HG03575 (cell line): ENCODE data around the gene RALGAPA1.
"Not testable (repeated sequence)": the region's sequence is repeated elsewhere in the genome, so short reads cannot be mapped to it uniquely, and the experiment has no call there.

Experiments used
- ATAC-seq: cut with Tn5 transposase; IDR thresholded peaks from one replicate; pipeline ENCODE4 v1.9.1; 2021; ENCODE audit not compliant: unreplicated experiment, insufficient number of reproducible peaks, low FRiP score; ENCODE audit errors: extremely low read depth

The RALGAPA1 gene

GRCh38 chr14:35824446-35825165 is 15.5 kb upstream of the RALGAPA1 start:
- ATAC-seq = not testable (repeated sequence)

- no peak for ATAC-seq
Observed at GRCh38 chr14:35822501-35822900, 13.4 kb upstream of the RALGAPA1 start.

GRCh38 chr14:35821564-35822411 is 12.7 kb upstream of the RALGAPA1 start:
- ATAC-seq = no peak

- ATAC-seq = no peak
Observed at GRCh38 chr14:35819591-35820540, 10.8 kb upstream of the RALGAPA1 start.

GRCh38 chr14:35818346-35819115 is 9.4 kb upstream of the RALGAPA1 start:
- no peak for ATAC-seq

GRCh38 chr14:35814371-35815005 is 5.4 kb upstream of the RALGAPA1 start:
- ATAC-seq = no peak

GRCh38 chr14:35810963-35811362 is 1.9 kb upstream of the RALGAPA1 start:
- no peak for ATAC-seq

- no peak for ATAC-seq
Observed at GRCh38 chr14:35809597-35809996, 502 bp upstream of the RALGAPA1 start.

- no peak for ATAC-seq
Observed at GRCh38 chr14:35808076-35808637, 938 bp downstream of the RALGAPA1 start.

- no peak for ATAC-seq
Observed at GRCh38 chr14:35807131-35807961, 1.7 kb downstream of the RALGAPA1 start.

- no peak for ATAC-seq
Observed at GRCh38 chr14:35806006-35806907, 2.8 kb downstream of the RALGAPA1 start.

- no peak for ATAC-seq
Observed at GRCh38 chr14:35797796-35798195, 11.3 kb downstream of the RALGAPA1 start.

- ATAC-seq = no peak
Observed at GRCh38 chr14:35789651-35790050, 19.4 kb downstream of the RALGAPA1 start.

GRCh38 chr14:35786856-35787255 is 22.2 kb downstream of the RALGAPA1 start:
- ATAC-seq = no peak

- ATAC-seq = no peak
Observed at GRCh38 chr14:35783699-35784098, 25.4 kb downstream of the RALGAPA1 start.

GRCh38 chr14:35779368-35779767 is 29.7 kb downstream of the RALGAPA1 start:
- no peak for ATAC-seq
